Upper lobe of left lung (tissue), 4 donors: Measurements from ENCODE around the gene SART3.
"Not testable (repeated sequence)": the region's sequence is repeated elsewhere in the genome, so short reads cannot be mapped to it uniquely, and the experiment has no call there.

Source experiments
- EP300 ChIP-seq, 4 donors: sonication (generic); formaldehyde crosslinking; IDR thresholded peaks; one replicate each; pipeline ENCODE4 v1.5.1; 2017; ENCODE audit warnings: antibody characterized with exemption in 4 of 4, control low read depth in 2 of 4
- POLR2A ChIP-seq, 4 donors: fragments of 450-650 bp; IDR thresholded peaks; one replicate each; pipeline ENCODE4 v1.5.1; 2016 to 2017; ENCODE audit warnings: antibody characterized with exemption in 4 of 4, mild to moderate bottlenecking in 2 of 4
- TF ChIP-seq, protein P1 (sequence below), 6 experiments: fragments of 450-650 bp in 4 of 6; fragments of 200-600 bp in 2 of 6; sonication (generic) in 2 of 6; IDR thresholded peaks; one replicate each; pipeline ENCODE4 v1.5.1; 2016 to 2019; ENCODE audit warnings: antibody characterized with exemption in 6 of 6

GRCh38 chr12:108485371-108485770 is 75.6 kb downstream of the SART3 start:
- TF ChIP-seq, protein P1, sequence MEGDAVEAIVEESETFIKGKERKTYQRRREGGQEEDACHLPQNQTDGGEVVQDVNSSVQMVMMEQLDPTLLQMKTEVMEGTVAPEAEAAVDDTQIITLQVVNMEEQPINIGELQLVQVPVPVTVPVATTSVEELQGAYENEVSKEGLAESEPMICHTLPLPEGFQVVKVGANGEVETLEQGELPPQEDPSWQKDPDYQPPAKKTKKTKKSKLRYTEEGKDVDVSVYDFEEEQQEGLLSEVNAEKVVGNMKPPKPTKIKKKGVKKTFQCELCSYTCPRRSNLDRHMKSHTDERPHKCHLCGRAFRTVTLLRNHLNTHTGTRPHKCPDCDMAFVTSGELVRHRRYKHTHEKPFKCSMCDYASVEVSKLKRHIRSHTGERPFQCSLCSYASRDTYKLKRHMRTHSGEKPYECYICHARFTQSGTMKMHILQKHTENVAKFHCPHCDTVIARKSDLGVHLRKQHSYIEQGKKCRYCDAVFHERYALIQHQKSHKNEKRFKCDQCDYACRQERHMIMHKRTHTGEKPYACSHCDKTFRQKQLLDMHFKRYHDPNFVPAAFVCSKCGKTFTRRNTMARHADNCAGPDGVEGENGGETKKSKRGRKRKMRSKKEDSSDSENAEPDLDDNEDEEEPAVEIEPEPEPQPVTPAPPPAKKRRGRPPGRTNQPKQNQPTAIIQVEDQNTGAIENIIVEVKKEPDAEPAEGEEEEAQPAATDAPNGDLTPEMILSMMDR (IDR thresholded peaks at IDR 0.05) = not testable (repeated sequence)
- TF ChIP-seq EP300, POLR2A (IDR thresholded peaks at IDR 0.05): not testable (repeated sequence)
